GM18498 (cell line): ENCODE measurements around the gene PTPN13.
"Not testable (repeated sequence)": the region's sequence is repeated elsewhere in the genome, so short reads cannot be mapped to it uniquely, and the experiment has no call there.

ENCODE experiments used
- ATAC-seq: cut with Tn5 transposase; IDR thresholded peaks from one replicate; pipeline ENCODE4 v1.9.1; 2021; ENCODE audit warnings: mild to moderate bottlenecking, moderate library complexity; ENCODE audit not compliant: unreplicated experiment

PTPN13 gene

GRCh38 chr4:86706923-86707597 is 112.9 kb downstream of the PTPN13 start:
- no peak for ATAC-seq

- no peak for ATAC-seq
Observed at GRCh38 chr4:86717651-86718050, 123.5 kb downstream of the PTPN13 start.

- no peak for ATAC-seq
Observed at GRCh38 chr4:86718152-86718551, 124.0 kb downstream of the PTPN13 start.

GRCh38 chr4:86719149-86719548 is 125.0 kb downstream of the PTPN13 start:
- not testable (repeated sequence) for ATAC-seq

GRCh38 chr4:86720508-86721068 is 126.5 kb downstream of the PTPN13 start:
- ATAC-seq, result no peak

- no peak for ATAC-seq
Observed at GRCh38 chr4:86721412-86721811, 127.3 kb downstream of the PTPN13 start.

- ATAC-seq, result no peak
Observed at GRCh38 chr4:86730310-86730709, 136.2 kb downstream of the PTPN13 start.

- ATAC-seq, result no peak
Observed at GRCh38 chr4:86737244-86737643, 143.1 kb downstream of the PTPN13 start.

GRCh38 chr4:86741846-86742245 is 147.7 kb downstream of the PTPN13 start:
- no peak for ATAC-seq

- no peak for ATAC-seq
Observed at GRCh38 chr4:86744570-86744969, 150.5 kb downstream of the PTPN13 start.

- ATAC-seq, result no peak
Observed at GRCh38 chr4:86749121-86749520, 155.0 kb downstream of the PTPN13 start.

- ATAC-seq, result no peak
Observed at GRCh38 chr4:86755388-86755787, 161.3 kb downstream of the PTPN13 start.

- ATAC-seq, result no peak
Observed at GRCh38 chr4:86757468-86757867, 163.4 kb downstream of the PTPN13 start.

- ATAC-seq, result no peak
Observed at GRCh38 chr4:86759298-86759697, 165.2 kb downstream of the PTPN13 start.

- ATAC-seq, result no peak
Observed at GRCh38 chr4:86762649-86763048, 168.5 kb downstream of the PTPN13 start.

GRCh38 chr4:86769794-86770193 is 175.7 kb downstream of the PTPN13 start:
- ATAC-seq, result no peak

- no peak for ATAC-seq
Observed at GRCh38 chr4:86771141-86771540, 177.0 kb downstream of the PTPN13 start.

GRCh38 chr4:86775061-86775460 is 180.9 kb downstream of the PTPN13 start:
- ATAC-seq, result no peak

- ATAC-seq, result no peak
Observed at GRCh38 chr4:86778175-86778574, 184.1 kb downstream of the PTPN13 start.

- no peak for ATAC-seq
Observed at GRCh38 chr4:86788826-86789225, 194.7 kb downstream of the PTPN13 start.

- ATAC-seq, result no peak
Observed at GRCh38 chr4:86791126-86791525, 197.0 kb downstream of the PTPN13 start.

- no peak for ATAC-seq
Observed at GRCh38 chr4:86809809-86810208, 215.7 kb downstream of the PTPN13 start.

GRCh38 chr4:86810847-86811246 is 216.7 kb downstream of the PTPN13 start:
- ATAC-seq, result no peak
